Activated B cell treated with CpG ODN at 0.5 μM for 24 hours (primary cell): Measurements from ENCODE around the gene SORCS1. TPM values are rescaled to one million over a fixed set of nuclear protein-coding genes. Genes with fewer than 3 reads are reported as not detected.

Source experiments
- ATAC-seq: fragments of 200-7000 bp; cut with Tn5 transposase; one replicate; pipeline ENCODE4 v1.10.0; 2021; ENCODE audit warnings: low read depth, mild to moderate bottlenecking, moderate library complexity
- CTCF ChIA-PET: fragments of 350-600 bp; sonication (Branson Sonifier 250); formaldehyde crosslinking; loops from one replicate; lab custom pipeline; 2021; ENCODE audit warnings: antibody characterized with exemption; lab: Charles Lee
- POLR2A ChIA-PET: fragments of 350-600 bp; sonication (Branson Sonifier 250); formaldehyde crosslinking; loops from one replicate; lab custom pipeline; 2021; ENCODE audit warnings: antibody characterized with exemption; lab: Charles Lee
- DNase-seq: peaks from one replicate; pipeline ENCODE4 v3.0.0; 2022
- H3K27ac Mint-ChIP-seq: one replicate; pipeline ENCODE4 v1.8.0; 2020; ENCODE audit warnings: mixed read lengths
- H3K27me3 Mint-ChIP-seq: one replicate; pipeline ENCODE4 v1.8.0; 2021; ENCODE audit warnings: mixed read lengths
- H3K36me3 Mint-ChIP-seq: one replicate; pipeline ENCODE4 v1.8.0; 2021; ENCODE audit warnings: low read depth, mixed read lengths
- H3K4me1 Mint-ChIP-seq: one replicate; pipeline ENCODE4 v1.8.0; 2021; ENCODE audit warnings: mixed read lengths
- H3K4me3 Mint-ChIP-seq: one replicate; pipeline ENCODE4 v1.8.0; 2020; ENCODE audit warnings: mild to moderate bottlenecking, mixed read lengths
- H3K9me3 Mint-ChIP-seq: one replicate; pipeline ENCODE4 v1.8.0; 2020; ENCODE audit warnings: mixed read lengths
- CTCF ChIP-seq: fragments of 200-600 bp; IDR thresholded peaks from one replicate; pipeline ENCODE4 v1.8.0; 2022; ENCODE audit warnings: antibody characterized with exemption, mild to moderate bottlenecking
- intact Hi-C: fragments of 100-400 bp; cut with micrococcal nuclease; formaldehyde crosslinking; loops from one replicate; pipeline ENCODE4 v1.15.1; 2024
- total RNA-seq: library from RNA; stranded (reverse); gene quantifications from 2 replicates; pipeline ENCODE4 v1.2.3, GENCODE V29; 2022

Gene SORCS1
- total RNA-seq, 1 donor from 2014 or later: not detected

GRCh38 chr10:107094824-107095522, 69.5 kb downstream of the SORCS1 start:
- intact Hi-C loops: no loop called here
- ChIA-PET CTCF (no interaction called here), POLR2A (no interaction called here)
- ATAC-seq (no peak), DNase-seq (no peak)
- no peaks in the 10 kb centered on the region for H3K9me3 Mint-ChIP-seq
- no peak for TF ChIP-seq CTCF
- H3K4me3 Mint-ChIP-seq: no peak overlapping the region
- no peaks in the 10 kb centered on the region for H3K27me3 Mint-ChIP-seq
- no peak overlapping the region for H3K27ac Mint-ChIP-seq
- H3K4me1 Mint-ChIP-seq: no peaks in the 10 kb centered on the region
- no peaks in the 10 kb centered on the region for H3K36me3 Mint-ChIP-seq

DNA sequence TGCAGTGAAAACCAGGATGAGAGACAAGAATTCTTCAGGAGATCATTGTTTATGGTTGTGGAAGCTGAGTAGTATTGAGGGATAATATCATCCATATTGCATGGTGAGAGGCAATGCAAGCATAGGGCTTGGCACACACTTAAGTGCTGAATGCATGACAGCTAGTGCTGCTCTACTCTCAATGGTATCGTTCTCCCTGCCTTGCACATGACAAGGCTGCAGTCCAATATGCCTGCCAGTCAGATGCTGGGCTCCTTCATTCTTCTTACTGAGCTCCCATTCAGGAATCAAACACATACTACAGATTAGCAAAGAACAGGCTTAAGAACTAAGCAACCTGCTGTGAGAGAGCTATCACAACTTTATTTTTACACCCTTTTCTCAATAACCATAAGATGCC, 72.2 kb downstream of the SORCS1 start:
- intact Hi-C loops: no loop called here
- Mint-ChIP-seq H3K9me3 (peaks cover 2% of the 10 kb centered on the region), H3K27me3 (no peaks in the 10 kb centered on the region), H3K27ac (no peak overlapping the region), H3K4me3 (no peak overlapping the region), H3K4me1 (no peaks in the 10 kb centered on the region), H3K36me3 (no peaks in the 10 kb centered on the region)
- CTCF ChIA-PET: no interaction called here
- no peak for DNase-seq
- POLR2A ChIA-PET: no interaction called here
- TF ChIP-seq CTCF: no peak
- no peak for ATAC-seq

DNA sequence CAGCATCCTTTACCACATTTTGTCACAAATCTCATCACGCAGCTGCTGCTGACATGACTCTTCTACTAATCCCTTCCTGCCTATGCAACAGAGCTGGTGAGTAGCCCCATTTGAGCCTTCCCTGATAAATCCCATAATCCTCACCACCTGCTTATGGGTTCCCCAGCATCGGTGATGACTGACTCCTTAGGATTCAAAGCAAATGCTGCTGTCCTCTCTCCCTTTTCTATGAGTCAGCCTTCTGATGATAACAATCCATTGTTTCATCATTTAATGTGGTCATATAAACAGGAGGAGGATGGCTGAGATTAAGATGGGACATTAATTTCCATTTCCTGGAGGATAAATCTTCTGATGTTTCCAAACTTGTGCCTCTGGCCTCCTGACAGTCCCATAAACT, 73.4 kb downstream of the SORCS1 start:
- no peaks in the 10 kb centered on the region for H3K27me3 Mint-ChIP-seq
- intact Hi-C loops: no loop called here
- CTCF ChIA-PET: no interaction called here

GRCh38 chr10:107085665-107086525, 78.6 kb downstream of the SORCS1 start:
- no peak overlapping the region for H3K27ac Mint-ChIP-seq
- no peak for ATAC-seq
- CTCF ChIA-PET: no interaction called here
- POLR2A ChIA-PET: no interaction called here
- H3K9me3 Mint-ChIP-seq: peaks cover 3% of the 10 kb centered on the region
- H3K36me3 Mint-ChIP-seq: no peaks in the 10 kb centered on the region
- intact Hi-C loops: no loop called here
- no peak overlapping the region for H3K4me3 Mint-ChIP-seq
- TF ChIP-seq CTCF: no peak
- DNase-seq: no peak
- H3K4me1 Mint-ChIP-seq: no peaks in the 10 kb centered on the region
- no peaks in the 10 kb centered on the region for H3K27me3 Mint-ChIP-seq

More for the DNA sequence above, 73.4 kb downstream of the SORCS1 start:
- TF ChIP-seq CTCF: no peak
- H3K4me1 Mint-ChIP-seq: no peaks in the 10 kb centered on the region
- no peak for DNase-seq
- H3K9me3 Mint-ChIP-seq: peaks cover 3% of the 10 kb centered on the region
- H3K36me3 Mint-ChIP-seq: no peaks in the 10 kb centered on the region
- ATAC-seq: no peak
- POLR2A ChIA-PET: no interaction called here
- H3K4me3 Mint-ChIP-seq: no peak overlapping the region
- no peak overlapping the region for H3K27ac Mint-ChIP-seq

DNA sequence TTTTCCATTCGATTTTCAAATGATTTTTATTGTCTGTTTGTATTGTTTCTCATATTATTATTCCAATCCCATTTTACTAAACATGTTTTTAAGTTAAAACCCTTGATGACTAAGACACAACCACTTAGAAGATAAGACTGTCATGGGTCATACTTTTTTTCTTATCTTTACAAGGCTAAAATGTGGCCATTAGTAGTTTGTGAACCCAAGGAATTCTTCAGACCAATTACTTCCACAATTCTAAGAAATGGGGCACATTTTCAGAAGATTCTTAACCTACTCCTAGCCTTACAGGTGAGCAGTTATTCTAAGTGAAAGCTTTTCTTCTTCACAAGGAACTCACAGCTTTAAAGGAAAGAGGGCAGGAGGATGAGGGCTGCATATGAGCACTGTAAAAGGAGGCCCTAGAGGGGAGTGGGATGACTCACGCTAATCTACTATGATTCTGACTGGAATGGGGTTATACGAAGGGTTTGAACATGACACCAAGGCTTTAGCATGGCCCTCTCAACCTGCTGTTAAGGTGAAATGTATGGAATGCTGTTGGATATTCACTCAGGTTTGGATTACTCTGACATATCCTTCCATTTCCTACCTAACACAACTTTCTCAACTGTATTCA, 81.0 kb downstream of the SORCS1 start:
- POLR2A ChIA-PET: no interaction called here

More for the DNA sequence above, 81.0 kb downstream of the SORCS1 start:
- Mint-ChIP-seq H3K4me3 (no peak overlapping the region), H3K36me3 (no peaks in the 10 kb centered on the region), H3K27me3 (no peaks in the 10 kb centered on the region), H3K9me3 (peaks cover 3% of the 10 kb centered on the region), H3K27ac (no peak overlapping the region), H3K4me1 (no peaks in the 10 kb centered on the region)
- DNase-seq (no peak), ATAC-seq (no peak)
- TF ChIP-seq CTCF: no peak
- intact Hi-C loops: no loop called here
- CTCF ChIA-PET: no interaction called here
